Measurements from ENCODE around the gene GAS2. TPM values are rescaled to one million over a fixed set of nuclear protein-coding genes. Genes with fewer than 3 reads are reported as not detected.

GAS2 gene
- total RNA-seq: 1.7 TPM
- long read RNA-seq: 0 reads

DNA sequence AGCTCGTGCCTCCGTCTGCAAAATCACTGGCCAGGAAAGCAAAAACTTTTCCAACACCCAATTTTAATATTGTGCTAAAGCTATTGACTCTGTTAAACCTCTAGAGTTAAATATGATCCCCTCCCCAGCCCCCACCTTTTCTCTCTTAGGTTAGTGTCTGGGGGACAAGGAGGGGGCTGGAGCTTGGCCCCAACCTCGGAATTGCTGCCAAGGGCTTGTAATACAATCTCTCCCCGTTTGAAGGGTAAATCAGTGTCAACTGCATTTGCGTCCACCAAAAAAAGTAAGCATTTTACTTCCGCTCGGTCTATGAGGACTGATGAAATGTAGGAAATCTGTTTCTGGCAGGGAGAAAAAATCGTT lies at the start of gene GAS2:
TSS of gene GAS2 (plus strand) at position 287 of the 363 bp plus-strand sequence. CDS start 8,259 bp downstream, outside the sequence.
- Histone ChIP-seq H3K4me1 (peaks cover 6% of the 10 kb centered on the region), H3K27me3 (peaks cover 35% of the 10 kb centered on the region), H3K27ac (no peak within 1 kb of the TSS), H3K4me3 (peak within 1 kb of the TSS; percentile 41), H3K36me3 (no peaks in the 10 kb centered on the region), H3K9me3 (no peaks in the 10 kb centered on the region)
- TF ChIP-seq, protein P1, sequence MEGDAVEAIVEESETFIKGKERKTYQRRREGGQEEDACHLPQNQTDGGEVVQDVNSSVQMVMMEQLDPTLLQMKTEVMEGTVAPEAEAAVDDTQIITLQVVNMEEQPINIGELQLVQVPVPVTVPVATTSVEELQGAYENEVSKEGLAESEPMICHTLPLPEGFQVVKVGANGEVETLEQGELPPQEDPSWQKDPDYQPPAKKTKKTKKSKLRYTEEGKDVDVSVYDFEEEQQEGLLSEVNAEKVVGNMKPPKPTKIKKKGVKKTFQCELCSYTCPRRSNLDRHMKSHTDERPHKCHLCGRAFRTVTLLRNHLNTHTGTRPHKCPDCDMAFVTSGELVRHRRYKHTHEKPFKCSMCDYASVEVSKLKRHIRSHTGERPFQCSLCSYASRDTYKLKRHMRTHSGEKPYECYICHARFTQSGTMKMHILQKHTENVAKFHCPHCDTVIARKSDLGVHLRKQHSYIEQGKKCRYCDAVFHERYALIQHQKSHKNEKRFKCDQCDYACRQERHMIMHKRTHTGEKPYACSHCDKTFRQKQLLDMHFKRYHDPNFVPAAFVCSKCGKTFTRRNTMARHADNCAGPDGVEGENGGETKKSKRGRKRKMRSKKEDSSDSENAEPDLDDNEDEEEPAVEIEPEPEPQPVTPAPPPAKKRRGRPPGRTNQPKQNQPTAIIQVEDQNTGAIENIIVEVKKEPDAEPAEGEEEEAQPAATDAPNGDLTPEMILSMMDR (IDR thresholded peaks at IDR 0.05): no peak
- ATAC-seq (no peak), DNase-seq (no peak)
- intact Hi-C loops (cut with DNase I): no loop called here

DNA sequence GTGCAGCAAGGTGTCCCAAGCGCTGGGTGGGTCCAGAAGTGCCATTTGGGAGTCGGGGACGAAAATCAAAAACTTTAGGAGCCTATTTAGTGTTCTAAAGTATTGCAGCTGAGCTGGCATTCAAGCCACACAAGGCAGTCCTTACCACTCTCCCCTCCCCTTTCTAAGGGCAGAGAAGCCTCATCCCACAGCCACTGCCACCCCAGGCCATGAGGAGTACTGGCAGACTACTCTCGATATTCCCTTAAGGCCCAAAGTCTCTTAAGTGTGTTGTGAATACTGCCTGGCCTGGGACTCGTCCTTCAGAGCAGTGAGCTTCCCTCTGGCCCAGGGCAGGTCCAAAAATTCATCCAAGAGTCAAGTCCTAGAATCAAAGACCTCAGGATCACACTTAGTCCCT lies 48.5 kb upstream of the GAS2 start:
- no peak overlapping the region for H3K27ac ChIP-seq
- H3K27me3 ChIP-seq: no peaks in the 10 kb centered on the region
- ATAC-seq (no peak), DNase-seq (no peak)
- intact Hi-C loops (cut with DNase I): no loop called here
- H3K36me3 ChIP-seq: peaks cover 3% of the 10 kb centered on the region
- H3K4me1 ChIP-seq: no peaks in the 10 kb centered on the region
- no peak overlapping the region for H3K4me3 ChIP-seq
- TF ChIP-seq, protein P1 (IDR thresholded peaks at IDR 0.05): no peak
- H3K9me3 ChIP-seq: no peaks in the 10 kb centered on the region

DNA sequence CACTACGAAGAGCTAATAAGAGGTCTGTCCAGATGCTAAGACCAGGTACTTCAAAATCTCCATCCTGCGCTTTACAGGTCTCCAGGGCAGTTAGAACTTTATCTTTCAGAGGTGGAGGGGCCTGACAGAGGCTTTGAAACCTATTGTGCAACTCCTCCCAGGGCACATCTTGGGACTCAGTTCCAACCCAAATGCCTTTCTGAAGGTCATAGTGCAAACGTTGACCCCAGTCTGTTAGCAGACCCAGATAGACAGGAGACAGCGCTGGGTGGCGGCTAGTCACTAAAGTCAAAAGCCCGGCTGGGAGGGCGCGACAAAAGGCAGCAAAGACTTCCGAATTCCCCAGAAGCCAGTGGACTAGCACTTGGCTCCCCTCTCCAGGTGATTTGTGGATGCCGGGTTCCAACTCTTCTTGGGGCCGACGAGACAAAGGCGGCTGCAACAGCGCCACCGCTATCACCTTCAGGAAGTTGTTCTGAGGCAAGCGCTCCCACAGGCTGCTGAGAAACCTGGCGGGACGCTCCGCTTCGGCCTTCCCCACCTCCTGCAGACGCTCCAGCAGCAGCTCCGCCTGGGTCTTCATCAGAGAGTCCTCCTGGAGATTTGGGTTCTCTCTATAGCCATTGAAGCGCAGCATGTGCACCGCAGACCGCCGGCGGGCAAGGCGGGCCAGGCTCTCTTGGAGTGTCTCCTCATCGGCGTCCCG lies 41.5 kb upstream of the GAS2 start:
- Histone ChIP-seq H3K27ac (peak overlapping the region; percentile 84), H3K36me3 (peaks cover 3% of the 10 kb centered on the region), H3K4me3 (peak overlapping the region; percentile 78), H3K9me3 (no peaks in the 10 kb centered on the region), H3K27me3 (no peaks in the 10 kb centered on the region), H3K4me1 (peaks cover 19% of the 10 kb centered on the region)
- TF ChIP-seq, protein P1 (IDR thresholded peaks at IDR 0.05): peak; percentile 34
- intact Hi-C loops (cut with DNase I): no loop called here
- DNase-seq (peak; percentile 84), ATAC-seq (peak; percentile 72)

DNA sequence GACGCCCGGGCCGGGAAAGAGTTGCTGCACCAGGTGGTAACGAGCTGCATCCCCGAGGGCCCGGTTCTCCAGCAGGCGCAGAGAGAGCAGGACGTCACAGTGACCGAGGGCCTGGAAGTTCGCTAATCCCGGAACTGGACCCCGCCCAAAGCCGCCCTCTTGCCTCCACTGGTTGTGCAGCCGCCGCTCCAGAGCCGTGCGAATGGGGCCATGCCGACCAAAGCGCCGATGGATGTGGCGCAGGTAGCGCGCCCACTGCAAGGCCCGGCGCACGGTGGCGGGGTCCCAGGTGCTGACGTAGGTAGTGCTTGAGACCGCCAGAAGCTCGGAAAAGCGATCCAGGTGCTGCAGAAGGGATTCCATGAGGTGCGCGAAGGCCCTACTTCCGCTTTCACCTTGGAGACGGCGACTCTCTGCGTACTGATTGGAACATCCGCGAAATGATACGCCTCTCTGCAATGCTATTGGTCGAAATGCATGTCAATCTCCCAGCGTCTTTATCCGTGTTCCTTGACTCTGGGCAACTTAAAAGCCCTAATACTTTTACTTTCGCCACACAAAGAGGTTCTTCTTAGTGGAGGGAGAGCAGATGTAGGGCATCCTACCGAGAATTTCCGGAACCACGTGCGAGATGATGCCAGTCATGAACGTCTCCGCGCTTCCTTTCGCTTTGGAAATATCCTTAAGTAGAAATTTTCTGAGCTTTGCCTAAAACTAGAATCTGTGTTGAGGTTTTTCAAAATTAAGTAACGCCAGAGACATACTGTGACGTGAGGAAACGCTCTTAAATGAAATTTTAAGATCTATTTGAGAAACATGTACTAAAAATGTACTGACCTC lies 40.7 kb upstream of the GAS2 start, which contains the start of gene FANCF:
TSS of gene FANCF (minus strand) at position 376 of the 840 bp plus-strand sequence. CDS start at position 363, 13 bp downstream.
- TF ChIP-seq, protein P1 (IDR thresholded peaks at IDR 0.05): no peak
- Histone ChIP-seq H3K4me3 (peak within 1 kb of the TSS; percentile 78), H3K27me3 (no peaks in the 10 kb centered on the region), H3K4me1 (peaks cover 19% of the 10 kb centered on the region), H3K36me3 (peaks cover 3% of the 10 kb centered on the region), H3K27ac (peak within 1 kb of the TSS; percentile 84), H3K9me3 (no peaks in the 10 kb centered on the region)
- intact Hi-C loops (cut with DNase I): no loop called here
- ATAC-seq: peak; percentile 99
- peak; percentile 95 for DNase-seq

DNA sequence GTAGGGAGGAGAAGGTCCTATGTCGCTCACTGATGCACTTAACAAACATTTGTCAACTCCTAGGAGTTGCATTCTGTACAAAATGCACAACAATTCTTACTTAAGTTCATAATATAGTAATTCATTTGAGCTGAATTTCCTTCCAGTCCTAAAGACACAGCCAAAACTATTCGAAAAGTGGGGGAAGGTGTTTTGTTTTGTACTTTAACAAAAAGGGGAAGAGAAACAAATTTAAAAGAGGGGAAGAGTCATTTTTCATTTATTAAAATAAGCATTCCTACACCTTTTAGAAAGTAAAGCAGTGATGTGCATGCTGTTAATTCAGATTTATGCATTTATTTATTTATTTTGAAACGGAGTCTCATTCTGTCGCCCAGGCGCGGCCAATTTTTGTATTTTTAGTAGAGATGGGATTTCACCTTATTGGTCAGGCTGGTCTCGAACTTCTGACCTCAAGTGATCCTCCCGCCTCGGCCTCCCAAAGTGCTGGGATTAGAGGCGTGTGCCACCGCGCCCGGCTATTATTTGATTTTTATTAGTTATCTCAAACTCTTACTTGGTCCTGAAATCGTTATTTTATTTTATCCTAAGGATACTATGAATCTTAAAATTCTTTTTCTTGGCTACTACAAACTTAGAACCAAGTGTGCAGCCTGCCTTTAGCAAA lies 39.7 kb upstream of the GAS2 start:
- TF ChIP-seq, protein P1 (IDR thresholded peaks at IDR 0.05): no peak
- H3K27me3 ChIP-seq: no peaks in the 10 kb centered on the region
- no peak for ATAC-seq
- peaks cover 3% of the 10 kb centered on the region for H3K36me3 ChIP-seq
- peaks cover 19% of the 10 kb centered on the region for H3K4me1 ChIP-seq
- intact Hi-C loops (cut with DNase I): no loop called here
- H3K9me3 ChIP-seq: no peaks in the 10 kb centered on the region
- DNase-seq: no peak
- peak overlapping the region; percentile 78 for H3K4me3 ChIP-seq
- H3K27ac ChIP-seq: no peak overlapping the region

Data from upper lobe of right lung (tissue), 1 donor.